Posterior vena cava (tissue), 2 donors: ENCODE results near the gene BTNL8. TPM values are rescaled to one million over a fixed set of nuclear protein-coding genes. Genes with fewer than 3 reads are reported as not detected.

Experiments used
- total RNA-seq, 2 donors: library from RNA; stranded (reverse); fragmentation: NEBNext Ultra II Directional; extraction: Animal tissue kit (Norgen Biotek cat#: 25700); gene quantifications; one replicate each; pipeline ENCODE4 v1.2.1, GENCODE V29; 2021
- donor health status: DM: yes; HTN: yes; CAD: no.
- donor health status: DM: yes; HTN: yes; CAD: no.

The BTNL8 gene
- total RNA-seq, 2 donors from 2014 or later = not detected

Other genes with a start within 250 kb of the BTNL8 start
- 10 to 100 TPM; 18.0 to 29.6 TPM for gene FLT4, start 249.6 kb upstream of the BTNL8 start, total RNA-seq
- not detected for gene OR2Y1, start 159.1 kb upstream of the BTNL8 start, total RNA-seq
- 100 to 1,000 TPM; 150 to 160 TPM for gene MGAT1, start 96.4 kb upstream of the BTNL8 start, total RNA-seq
- gene ZFP62, start 37.9 kb upstream of the BTNL8 start, total RNA-seq = 10 to 100 TPM; 21.2 to 22.2 TPM
- gene BTNL3, start 89.7 kb downstream of the BTNL8 start, total RNA-seq = not detected
- gene BTNL9, start 141.1 kb downstream of the BTNL8 start, total RNA-seq = 10 to 100 TPM; 13.4 to 22.6 TPM
- not detected for gene OR2V1, start 232.0 kb downstream of the BTNL8 start, total RNA-seq
- gene OR2V2, start 248.4 kb downstream of the BTNL8 start, total RNA-seq = not detected